Activated naive CD4-positive, alpha-beta T cell treated with Interleukin-2 at 50 U/mL for 16 hours (primary cell): Measurements from ENCODE around the gene SLC22A16.
"Not testable (repeated sequence)": the region's sequence is repeated elsewhere in the genome, so short reads cannot be mapped to it uniquely, and the experiment has no call there.

Source experiments
- DNase-seq: peaks from one replicate; pipeline ENCODE4 v3.0.0-alpha.2; 2020

The SLC22A16 gene

GRCh38 chr6:110488606-110489190, 12.3 kb upstream of the SLC22A16 start:
- no peak for DNase-seq

- not testable (repeated sequence) for DNase-seq
These were observed 11.6 kb upstream of the SLC22A16 start for GRCh38 chr6:110487968-110488381.

- no peak for DNase-seq
These were observed 10.3 kb upstream of the SLC22A16 start for GRCh38 chr6:110486756-110487155.

GRCh38 chr6:110485491-110485890, 9.1 kb upstream of the SLC22A16 start:
- DNase-seq = no peak

GRCh38 chr6:110484321-110484720, 7.9 kb upstream of the SLC22A16 start:
- no peak for DNase-seq

GRCh38 chr6:110482774-110483400, 6.5 kb upstream of the SLC22A16 start:
- no peak for DNase-seq

GRCh38 chr6:110481081-110481480, 4.7 kb upstream of the SLC22A16 start:
- DNase-seq = no peak

GRCh38 chr6:110475066-110475653, 1.3 kb downstream of the SLC22A16 start:
- no peak for DNase-seq

GRCh38 chr6:110474500-110474899, 1.9 kb downstream of the SLC22A16 start:
- DNase-seq = no peak

- no peak for DNase-seq
These were observed 3.7 kb downstream of the SLC22A16 start for GRCh38 chr6:110472739-110473138.

- no peak for DNase-seq
These were observed 4.6 kb downstream of the SLC22A16 start for GRCh38 chr6:110471726-110472365.

GRCh38 chr6:110468731-110469130, 7.7 kb downstream of the SLC22A16 start:
- no peak for DNase-seq

GRCh38 chr6:110467566-110468140, 8.8 kb downstream of the SLC22A16 start:
- DNase-seq = no peak

- DNase-seq = no peak
These were observed 13.4 kb downstream of the SLC22A16 start for GRCh38 chr6:110462884-110463481.

GRCh38 chr6:110461376-110461775, 15.0 kb downstream of the SLC22A16 start:
- DNase-seq = no peak

GRCh38 chr6:110459137-110459536, 17.3 kb downstream of the SLC22A16 start:
- no peak for DNase-seq

GRCh38 chr6:110458476-110458875, 17.9 kb downstream of the SLC22A16 start:
- DNase-seq = no peak

GRCh38 chr6:110457567-110458175, 18.7 kb downstream of the SLC22A16 start:
- not testable (repeated sequence) for DNase-seq

GRCh38 chr6:110456694-110457093, 19.7 kb downstream of the SLC22A16 start:
- no peak for DNase-seq

- DNase-seq = no peak
These were observed 26.9 kb downstream of the SLC22A16 start for GRCh38 chr6:110449541-110449895.

- DNase-seq = no peak
These were observed 27.4 kb downstream of the SLC22A16 start for GRCh38 chr6:110448846-110449540.

- DNase-seq = no peak
These were observed 28.7 kb downstream of the SLC22A16 start for GRCh38 chr6:110447761-110448160.
